Neural cell (in vitro differentiated cells): Measurements from ENCODE around the gene BPI. TPM values are rescaled to one million over a fixed set of nuclear protein-coding genes. Genes with fewer than 3 reads are reported as not detected.
"Not testable (repeated sequence)": the region's sequence is repeated elsewhere in the genome, so short reads cannot be mapped to it uniquely, and the experiment has no call there.

ENCODE experiments used
- H2AFZ ChIP-seq: fragments of 200-600, 300-800 bp; sonication (generic), shearing (Covaris generic); 2 replicates; pipeline ENCODE4 v1.6.0; 2014; ENCODE audit warnings: low read depth, mild to moderate bottlenecking, antibody characterized with exemption, low read length, moderate library complexity
- H3F3A ChIP-seq: fragments of 200-600 bp; shearing (Covaris generic); 2 replicates; pipeline ENCODE4 v1.6.1; 2016; ENCODE audit warnings: mild to moderate bottlenecking, moderate library complexity, mixed read lengths, antibody characterized with exemption, low read length; ENCODE audit not compliant: insufficient read depth, poor library complexity, severe bottlenecking
- H3K27ac ChIP-seq: fragments of 200-600, 300-800 bp; sonication (generic), shearing (Covaris generic); 2 replicates; pipeline ENCODE4 v1.5.1; 2014; ENCODE audit warnings: mild to moderate bottlenecking, low read length, moderate library complexity
- H3K27me3 ChIP-seq: fragments of 300-800, 200-600 bp; sonication (generic), shearing (Covaris generic); 2 replicates; pipeline ENCODE4 v1.6.0; 2014; ENCODE audit warnings: mild to moderate bottlenecking, low read depth, low read length, moderate library complexity; ENCODE audit not compliant: insufficient read depth
- H3K36me3 ChIP-seq: fragments of 300-800, 200-600 bp; sonication (generic), shearing (Covaris generic); 2 replicates; pipeline ENCODE4 v1.5.1; 2014; ENCODE audit warnings: mild to moderate bottlenecking, antibody characterized with exemption, low read length, moderate library complexity; ENCODE audit not compliant: insufficient read depth
- H3K4me2 ChIP-seq: fragments of 300-800, 200-600 bp; sonication (generic), shearing (Covaris generic); 2 replicates; pipeline ENCODE4 v1.6.0; 2014; ENCODE audit warnings: mild to moderate bottlenecking, low read length
- H3K4me3 ChIP-seq: fragments of 300-800, 200-600 bp; sonication (generic), shearing (Covaris generic); 2 replicates; pipeline ENCODE4 v1.5.1; 2014; ENCODE audit warnings: mild to moderate bottlenecking, low read length, moderate library complexity
- H3K79me2 ChIP-seq: fragments of 200-600 bp; shearing (Covaris generic); replicated peaks from 2 replicates; pipeline ENCODE4 v1.6.0; 2014; ENCODE audit warnings: mild to moderate bottlenecking, low read length, moderate library complexity; ENCODE audit not compliant: insufficient read depth
- H3K9ac ChIP-seq: fragments of 300-800, 200-600 bp; sonication (generic), shearing (Covaris generic); 2 replicates; pipeline ENCODE4 v1.6.1; 2016; ENCODE audit warnings: mild to moderate bottlenecking, low read length, mixed read lengths
- H3K9me2 ChIP-seq: fragments of 200-600 bp; shearing (Covaris generic); 2 replicates; pipeline ENCODE4 v1.6.1; 2016; ENCODE audit warnings: mild to moderate bottlenecking, low read length, mixed read lengths; ENCODE audit not compliant: insufficient read depth
- H3K9me3 ChIP-seq: fragments of 200-600, 300-800 bp; sonication (generic), shearing (Covaris generic); 2 replicates; pipeline ENCODE4 v1.6.1; 2016; ENCODE audit warnings: mild to moderate bottlenecking, mixed run types, low read length, moderate library complexity, mixed read lengths
- H4K20me1 ChIP-seq: fragments of 200-600 bp; shearing (Covaris generic); 2 replicates; pipeline ENCODE4 v1.6.1; 2016; ENCODE audit warnings: mild to moderate bottlenecking, mixed run types; ENCODE audit not compliant: insufficient read depth
- CTCF ChIP-seq: fragments of 450-650 bp; IDR thresholded peaks from 2 replicates; pipeline ENCODE4 v1.5.1; 2014; ENCODE audit warnings: antibody characterized with exemption, mild to moderate bottlenecking, moderate library complexity; ENCODE audit not compliant: poor library complexity, severe bottlenecking
- EP300 ChIP-seq: fragments of 450-650 bp; conservative IDR thresholded peaks from 2 replicates; pipeline ENCODE4 v1.6.1; 2014; ENCODE audit warnings: antibody characterized with exemption, mild to moderate bottlenecking, moderate library complexity; ENCODE audit not compliant: poor library complexity, severe bottlenecking
- EZH2 ChIP-seq: fragments of 200-600, 300-800 bp; shearing (Covaris generic), sonication (generic); IDR thresholded peaks from 2 replicates; pipeline ENCODE4 v1.6.1; 2014; ENCODE audit warnings: antibody characterized with exemption, low read length, borderline replicate concordance, mild to moderate bottlenecking; ENCODE audit not compliant: insufficient read depth, poor library complexity, severe bottlenecking
- MXI1 ChIP-seq: fragments of 450-650 bp; conservative IDR thresholded peaks from 2 replicates; pipeline ENCODE4 v1.6.1; 2014; ENCODE audit warnings: antibody characterized with exemption, mild to moderate bottlenecking; ENCODE audit not compliant: poor library complexity, severe bottlenecking
- POLR2AphosphoS5 ChIP-seq: IDR thresholded peaks from 2 replicates; pipeline ENCODE4 v1.6.1; 2012
- RAD21 ChIP-seq: fragments of 450-650 bp; conservative IDR thresholded peaks from 2 replicates; pipeline ENCODE4 v1.6.1; 2014; ENCODE audit warnings: antibody characterized with exemption, mild to moderate bottlenecking, moderate library complexity
- REST ChIP-seq: IDR thresholded peaks from 2 replicates; pipeline ENCODE4 v1.6.1; 2012; ENCODE audit warnings: borderline replicate concordance
- SMC3 ChIP-seq: fragments of 450-650 bp; conservative IDR thresholded peaks from 2 replicates; pipeline ENCODE4 v1.6.1; 2014; ENCODE audit warnings: antibody characterized with exemption, mild to moderate bottlenecking, moderate library complexity; ENCODE audit not compliant: poor library complexity
- TAF1 ChIP-seq: IDR thresholded peaks from 2 replicates; pipeline ENCODE4 v1.6.1; 2012; ENCODE audit warnings: low read depth
- polyA plus RNA-seq: library from polyadenylated mRNA; depleted of rRNA; stranded (reverse); fragments of >200 nt; gene quantifications from 2 replicates; pipeline ENCODE4 v1.2.3, GENCODE V29; 2014

The BPI gene
- polyA plus RNA-seq, 1 donor from 2014 or later: not detected

DNA sequence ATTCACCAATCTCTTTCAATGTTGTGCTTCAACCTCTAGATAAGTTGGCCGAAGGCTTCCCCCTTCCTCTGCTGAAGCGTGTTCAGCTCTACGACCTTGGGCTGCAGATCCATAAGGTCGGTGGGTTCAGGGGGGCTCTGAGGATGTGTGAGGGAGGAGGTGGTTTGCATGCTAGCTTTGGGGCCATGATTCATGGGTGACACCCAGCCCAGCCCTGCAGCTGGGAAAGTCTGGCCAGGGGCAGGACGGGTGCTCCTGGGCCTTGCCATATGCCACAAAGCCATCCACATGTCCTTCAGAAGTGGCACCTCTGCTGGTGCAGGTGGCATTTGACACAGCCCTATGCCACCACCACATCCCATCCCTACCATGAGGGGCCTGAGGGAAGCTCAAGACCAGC is 69.9 kb downstream of the BPI start:
- TF ChIP-seq EZH2 (no peak), CTCF (no peak), SMC3 (no peak), TAF1 (no peak), RAD21 (no peak), EP300 (no peak), POLR2AphosphoS5 (no peak), REST (no peak), MXI1 (no peak)
- no peaks in the 10 kb centered on the region for H3K9me2 ChIP-seq
- H3K79me2 ChIP-seq: no peaks in the 10 kb centered on the region
- H3K27me3 ChIP-seq: no peaks in the 10 kb centered on the region
- H3K36me3 ChIP-seq: no peaks in the 10 kb centered on the region
- no peak overlapping the region for H3K4me3 ChIP-seq
- no peaks in the 10 kb centered on the region for H3K9me3 ChIP-seq
- H3K4me2 ChIP-seq: no peak overlapping the region
- H3K27ac ChIP-seq: no peak overlapping the region
- H4K20me1 ChIP-seq: no peaks in the 10 kb centered on the region
- H2AFZ ChIP-seq: no peak overlapping the region
- no peaks in the 10 kb centered on the region for H3F3A ChIP-seq
- H3K9ac ChIP-seq: no peak overlapping the region

DNA sequence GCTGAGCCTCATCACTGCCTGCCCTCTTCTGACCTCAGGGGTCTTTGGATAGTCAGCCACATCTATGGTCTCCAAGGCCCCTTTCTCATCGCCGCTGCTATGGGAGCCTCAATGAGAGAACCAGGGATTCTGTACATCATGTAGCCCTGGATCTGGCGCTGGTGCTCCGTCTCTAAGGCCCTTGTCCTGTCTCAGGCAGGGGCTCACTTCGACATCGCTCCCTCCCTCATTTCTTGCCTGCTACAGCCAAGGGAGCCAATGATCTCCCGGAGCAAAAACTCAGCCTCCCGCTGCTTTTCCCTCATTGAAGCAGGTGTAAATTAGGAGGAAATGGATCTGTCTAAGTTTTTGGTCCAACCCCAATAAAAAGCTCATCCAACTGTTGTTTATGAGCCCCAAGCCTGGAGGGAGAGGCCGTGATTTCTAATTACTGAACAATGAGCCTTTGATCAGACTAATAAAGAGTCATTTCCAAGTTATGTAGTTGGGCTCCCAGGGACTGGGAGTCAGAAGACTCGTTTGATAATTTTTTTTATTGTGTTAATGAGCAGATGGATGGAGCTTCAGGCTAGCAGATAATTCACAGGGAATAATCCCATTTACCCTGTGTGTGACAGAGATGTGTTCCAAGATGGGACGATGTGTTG is 73.2 kb downstream of the BPI start:
- no peak overlapping the region for H3K27ac ChIP-seq

DNA sequence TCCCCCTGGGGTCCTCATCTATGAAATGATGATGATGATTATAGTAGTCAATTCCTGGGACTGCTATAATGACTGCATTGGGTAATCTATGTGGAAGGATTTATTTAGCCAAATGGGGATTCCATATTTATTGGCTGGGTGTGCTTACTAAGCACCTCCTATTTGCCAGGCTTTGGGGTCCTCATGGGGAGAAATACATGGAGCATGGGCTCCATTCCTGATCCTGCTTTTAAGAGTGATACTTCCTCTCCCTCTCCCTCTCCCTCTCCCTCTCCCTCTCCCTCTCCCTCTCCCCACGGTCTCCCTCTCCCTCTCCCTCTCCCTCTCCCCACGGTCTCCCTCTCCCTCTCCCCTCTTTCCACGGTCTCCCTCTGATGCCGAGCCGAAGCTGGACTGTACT is 73.9 kb downstream of the BPI start:
- H2AFZ ChIP-seq, H3K9me2 ChIP-seq, H3K36me3 ChIP-seq, H3K79me2 ChIP-seq, H3K4me2 ChIP-seq, H4K20me1 ChIP-seq, H3K9me3 ChIP-seq, H3K27me3 ChIP-seq, H3K27ac ChIP-seq, H3F3A ChIP-seq, H3K9ac ChIP-seq, H3K4me3 ChIP-seq: not testable (repeated sequence)

More for the DNA sequence above, 73.2 kb downstream of the BPI start:
- Histone ChIP-seq H3K9ac (no peak overlapping the region), H3K4me2 (no peak overlapping the region), H3K79me2 (no peaks in the 10 kb centered on the region), H3K9me3 (no peaks in the 10 kb centered on the region), H2AFZ (no peak overlapping the region), H3K9me2 (no peaks in the 10 kb centered on the region), H4K20me1 (no peaks in the 10 kb centered on the region), H3F3A (no peaks in the 10 kb centered on the region), H3K27me3 (no peaks in the 10 kb centered on the region), H3K36me3 (no peaks in the 10 kb centered on the region), H3K4me3 (no peak overlapping the region)
- TF ChIP-seq SMC3 (no peak), EP300 (no peak), RAD21 (no peak), EZH2 (no peak), TAF1 (no peak), MXI1 (no peak), POLR2AphosphoS5 (no peak)
